ENCODE results near the gene IGSF9.
A peak's percentile ranks its signal among the peaks of the same experiment; 100 is the strongest.

Gene IGSF9

GRCh38 chr1:159897962-159898361, 47.5 kb downstream of the IGSF9 start:
- Histone ChIP-seq H3K79me2 (ENCODE audit: low read length) (no peaks in the 10 kb centered on the region), H3K4me2 (ENCODE audit: low read length) (peak overlapping the region; percentile 61), H3K27me3 (ENCODE audit: low read depth, low read length) (peaks cover 19% of the 10 kb centered on the region; the same call in 1 of the 2 replicates), H3K4me1 (ENCODE audit: low read length) (peaks cover 19% of the 10 kb centered on the region), H2AFZ (ENCODE audit: low read depth, low read length) (no peak overlapping the region), H3K9me3 (ENCODE audit: insufficient read depth, low read length) (no peaks in the 10 kb centered on the region), H3K4me3 (ENCODE audit: low read length) (peak overlapping the region; percentile 26; the same call in 1 of the 2 replicates), H4K20me1 (ENCODE audit: insufficient read depth, low read length) (no peaks in the 10 kb centered on the region), H3K36me3 (replicated peaks; ENCODE audit: low read depth, low read length) (no peaks in the 10 kb centered on the region), H3K27ac (ENCODE audit: low read length) (peak overlapping the region; percentile 55), H3K9ac (ENCODE audit: low read length) (peak overlapping the region; percentile 8; the same call in 1 of the 2 replicates)
- TF ChIP-seq EZH2phosphoT487 (IDR thresholded peaks at IDR 0.05; ENCODE audit: low read depth) (no peak), CTCF (IDR thresholded peaks at IDR 0.05; ENCODE audit: low read depth, low read length) (no peak)

- Histone ChIP-seq H2AFZ (ENCODE audit: low read depth, low read length) (no peak overlapping the region), H3K36me3 (replicated peaks; ENCODE audit: low read depth, low read length) (no peaks in the 10 kb centered on the region), H3K27me3 (ENCODE audit: low read depth, low read length) (peaks cover 19% of the 10 kb centered on the region; the same call in 1 of the 2 replicates), H4K20me1 (ENCODE audit: insufficient read depth, low read length) (no peaks in the 10 kb centered on the region), H3K27ac (ENCODE audit: low read length) (no peak overlapping the region), H3K4me3 (ENCODE audit: low read length) (no peak overlapping the region), H3K9me3 (ENCODE audit: insufficient read depth, low read length) (no peaks in the 10 kb centered on the region), H3K9ac (ENCODE audit: low read length) (no peak overlapping the region), H3K4me2 (ENCODE audit: low read length) (no peak overlapping the region), H3K79me2 (ENCODE audit: low read length) (no peaks in the 10 kb centered on the region), H3K4me1 (ENCODE audit: low read length) (peaks cover 19% of the 10 kb centered on the region)
- no peak for TF ChIP-seq EZH2phosphoT487 (IDR thresholded peaks at IDR 0.05; ENCODE audit: low read depth)
- no peak for TF ChIP-seq CTCF (IDR thresholded peaks at IDR 0.05; ENCODE audit: low read depth, low read length)
Observed at GRCh38 chr1:159896546-159896930, 48.9 kb downstream of the IGSF9 start.

- TF ChIP-seq EZH2phosphoT487 (IDR thresholded peaks at IDR 0.05; ENCODE audit: low read depth) (no peak), CTCF (IDR thresholded peaks at IDR 0.05; ENCODE audit: low read depth, low read length) (no peak)
- H3K79me2 ChIP-seq (ENCODE audit: low read length), result no peaks in the 10 kb centered on the region
- H4K20me1 ChIP-seq (ENCODE audit: insufficient read depth, low read length), result no peaks in the 10 kb centered on the region
- no peaks in the 10 kb centered on the region for H3K36me3 ChIP-seq (replicated peaks; ENCODE audit: low read depth, low read length)
- H3K9ac ChIP-seq (ENCODE audit: low read length), result no peak overlapping the region
- no peak overlapping the region for H3K4me3 ChIP-seq (ENCODE audit: low read length)
- H3K27me3 ChIP-seq (ENCODE audit: low read depth, low read length), result peaks cover 19% of the 10 kb centered on the region; the same call in 1 of the 2 replicates
- no peak overlapping the region for H3K4me2 ChIP-seq (ENCODE audit: low read length)
- peaks cover 24% of the 10 kb centered on the region for H3K4me1 ChIP-seq (ENCODE audit: low read length)
- no peak overlapping the region for H3K27ac ChIP-seq (ENCODE audit: low read length)
- no peaks in the 10 kb centered on the region for H3K9me3 ChIP-seq (ENCODE audit: insufficient read depth, low read length)
- no peak overlapping the region for H2AFZ ChIP-seq (ENCODE audit: low read depth, low read length)
Observed at GRCh38 chr1:159895836-159896545, 49.4 kb downstream of the IGSF9 start.

- no peaks in the 10 kb centered on the region for H3K9me3 ChIP-seq (ENCODE audit: insufficient read depth, low read length)
- H3K4me3 ChIP-seq (ENCODE audit: low read length), result no peak overlapping the region
- H3K27ac ChIP-seq (ENCODE audit: low read length), result no peak overlapping the region
- peaks cover 19% of the 10 kb centered on the region; the same call in 1 of the 2 replicates for H3K27me3 ChIP-seq (ENCODE audit: low read depth, low read length)
- no peaks in the 10 kb centered on the region for H4K20me1 ChIP-seq (ENCODE audit: insufficient read depth, low read length)
- no peaks in the 10 kb centered on the region for H3K79me2 ChIP-seq (ENCODE audit: low read length)
- H3K9ac ChIP-seq (ENCODE audit: low read length), result no peak overlapping the region
- no peak overlapping the region for H2AFZ ChIP-seq (ENCODE audit: low read depth, low read length)
- no peak for TF ChIP-seq EZH2phosphoT487 (IDR thresholded peaks at IDR 0.05; ENCODE audit: low read depth)
- TF ChIP-seq CTCF (IDR thresholded peaks at IDR 0.05; ENCODE audit: low read depth, low read length), result no peak
- H3K4me2 ChIP-seq (ENCODE audit: low read length), result no peak overlapping the region
- H3K4me1 ChIP-seq (ENCODE audit: low read length), result peaks cover 29% of the 10 kb centered on the region
- H3K36me3 ChIP-seq (replicated peaks; ENCODE audit: low read depth, low read length), result no peaks in the 10 kb centered on the region
Observed at GRCh38 chr1:159895286-159895685, 50.1 kb downstream of the IGSF9 start.
